ENCODE data around the gene EAF1. TPM values are rescaled to one million over a fixed set of nuclear protein-coding genes. Genes with fewer than 3 reads are reported as not detected.
"Not testable (repeated sequence)": the region's sequence is repeated elsewhere in the genome, so short reads cannot be mapped to it uniquely, and the experiment has no call there.

Gene EAF1
- total RNA-seq, 4 donors from 2014 or later: 19.1 to 37.0 (median 26.4) TPM

GRCh38 chr3:15398731-15399133 lies 28.7 kb upstream of the EAF1 start:
- H3K27me3 ChIP-seq; DNase-seq; in situ Hi-C loops (cut with MboI; ENCODE audit: low pct_ligation_motif_present in 1 of 4, low pct_unique_long_range_greater_than_20kb in 1 of 4, low sequenced_read_pairs in 3 of 4); intact Hi-C loops (cut with DNase I; ENCODE audit: low total_unique reads); H3K36me3 ChIP-seq; H3K27ac ChIP-seq; H3K9me3 ChIP-seq; H3K4me3 ChIP-seq; H3K4me1 ChIP-seq: not testable (repeated sequence)
- TF ChIP-seq CTCF (IDR thresholded peaks at IDR 0.05): peak in 3 of 5 experiments; percentile 33 to 51 (median 37)
- WGBS, 2 donors (ENCODE audit: low coverage in 1 of 2): 92% methylated on average over 3 of the region's 3 CpGs; no CpG with 5 or more reads in 1 of the 2 donors

GRCh38 chr3:15399970-15400369 lies 27.4 kb upstream of the EAF1 start:
- Histone ChIP-seq H3K36me3 (no peaks in the 10 kb centered on the region), H3K4me1 (no peaks in the 10 kb centered on the region), H3K9me3 (no peaks in the 10 kb centered on the region), H3K27ac (no peak overlapping the region), H3K4me3 (no peak overlapping the region), H3K27me3 (no peaks in the 10 kb centered on the region)
- intact Hi-C loops (cut with DNase I; ENCODE audit: low total_unique reads): loop anchor here (10.0 kb wide), 1 partner anchor 195 kb away; the partner anchor contains the start of gene CAPN7
- in situ Hi-C loops (cut with MboI; ENCODE audit: low pct_ligation_motif_present in 1 of 4, low pct_unique_long_range_greater_than_20kb in 1 of 4, low sequenced_read_pairs in 3 of 4): loop anchor here in 2 of 4 donors (5.0 to 25.0 kb wide), 2 partner anchors 198 to 288 kb away; no protein-coding TSS in a partner anchor
- WGBS, 2 donors (ENCODE audit: low coverage in 1 of 2): 76 to 81% methylated on average over 2 to 5 of the region's 5 CpGs
- DNase-seq: no peak
- TF ChIP-seq CTCF (IDR thresholded peaks at IDR 0.05) (no peak), EP300 (IDR thresholded peaks at IDR 0.05; ENCODE audit: low read depth) (no peak), POLR2A (IDR thresholded peaks at IDR 0.05) (no peak), POLR2AphosphoS5 (IDR thresholded peaks at IDR 0.05) (no peak)

GRCh38 chr3:15401936-15402335 lies 25.5 kb upstream of the EAF1 start:
- H3K4me3 ChIP-seq: no peak overlapping the region
- in situ Hi-C loops (cut with MboI; ENCODE audit: low pct_ligation_motif_present in 1 of 4, low pct_unique_long_range_greater_than_20kb in 1 of 4, low sequenced_read_pairs in 3 of 4): loop anchor here in 2 of 4 donors (5.0 to 25.0 kb wide), 2 partner anchors 200 to 290 kb away; no protein-coding TSS in a partner anchor
- H3K36me3 ChIP-seq: no peaks in the 10 kb centered on the region
- no peak overlapping the region for H3K27ac ChIP-seq
- no peak for DNase-seq
- H3K4me1 ChIP-seq: peaks cover 0 to 3% (median 0%) of the 10 kb centered on the region in 4 donors
- intact Hi-C loops (cut with DNase I; ENCODE audit: low total_unique reads): loop anchor here (10.0 kb wide), 1 partner anchor 197 kb away; the partner anchor contains the start of gene CAPN7
- WGBS, 2 donors (ENCODE audit: low coverage in 1 of 2): 82% methylated on average over 4 of the region's 4 CpGs; no CpG with 5 or more reads in 1 of the 2 donors
- no peaks in the 10 kb centered on the region for H3K27me3 ChIP-seq
- H3K9me3 ChIP-seq: no peaks in the 10 kb centered on the region
- no peak for TF ChIP-seq CTCF (IDR thresholded peaks at IDR 0.05)
- no peak for TF ChIP-seq EP300 (IDR thresholded peaks at IDR 0.05; ENCODE audit: low read depth)

GRCh38 chr3:15403495-15403894 lies 23.9 kb upstream of the EAF1 start:
- Histone ChIP-seq H3K9me3 (no peaks in the 10 kb centered on the region), H3K27me3 (no peaks in the 10 kb centered on the region), H3K4me1 (peaks cover 0 to 3% (median 0%) of the 10 kb centered on the region in 4 donors), H3K4me3 (no peak overlapping the region), H3K36me3 (no peaks in the 10 kb centered on the region), H3K27ac (no peak overlapping the region)
- intact Hi-C loops (cut with DNase I; ENCODE audit: low total_unique reads): loop anchor here (10.0 kb wide), 1 partner anchor 199 kb away; the partner anchor contains the start of gene CAPN7
- DNase-seq: no peak
- 74 to 100% methylated on average over 1 to 3 of the region's 3 CpGs for WGBS, 2 donors (ENCODE audit: low coverage in 1 of 2)
- in situ Hi-C loops (cut with MboI; ENCODE audit: low pct_ligation_motif_present in 1 of 4, low pct_unique_long_range_greater_than_20kb in 1 of 4, low sequenced_read_pairs in 3 of 4): loop anchor here in 2 of 4 donors (5.0 to 25.0 kb wide), 2 partner anchors 201 to 291 kb away; no protein-coding TSS in a partner anchor
- TF ChIP-seq CTCF (IDR thresholded peaks at IDR 0.05) (no peak), EP300 (IDR thresholded peaks at IDR 0.05; ENCODE audit: low read depth) (no peak), POLR2A (IDR thresholded peaks at IDR 0.05) (no peak), POLR2AphosphoS5 (IDR thresholded peaks at IDR 0.05) (no peak)
